Fibroblast of upper back skin (primary cell): ENCODE data around the gene MCTP1.

Experiments
- DNase-seq: peaks from one replicate; pipeline ENCODE4 v3.0.0-alpha.2; 2013

MCTP1 gene

GRCh38 chr5:94747371-94747770, 537.5 kb downstream of the MCTP1 start:
- DNase-seq, result no peak

- DNase-seq, result peak; percentile 23
Measured at GRCh38 chr5:94746731-94747124, 538.2 kb downstream of the MCTP1 start.

DNA sequence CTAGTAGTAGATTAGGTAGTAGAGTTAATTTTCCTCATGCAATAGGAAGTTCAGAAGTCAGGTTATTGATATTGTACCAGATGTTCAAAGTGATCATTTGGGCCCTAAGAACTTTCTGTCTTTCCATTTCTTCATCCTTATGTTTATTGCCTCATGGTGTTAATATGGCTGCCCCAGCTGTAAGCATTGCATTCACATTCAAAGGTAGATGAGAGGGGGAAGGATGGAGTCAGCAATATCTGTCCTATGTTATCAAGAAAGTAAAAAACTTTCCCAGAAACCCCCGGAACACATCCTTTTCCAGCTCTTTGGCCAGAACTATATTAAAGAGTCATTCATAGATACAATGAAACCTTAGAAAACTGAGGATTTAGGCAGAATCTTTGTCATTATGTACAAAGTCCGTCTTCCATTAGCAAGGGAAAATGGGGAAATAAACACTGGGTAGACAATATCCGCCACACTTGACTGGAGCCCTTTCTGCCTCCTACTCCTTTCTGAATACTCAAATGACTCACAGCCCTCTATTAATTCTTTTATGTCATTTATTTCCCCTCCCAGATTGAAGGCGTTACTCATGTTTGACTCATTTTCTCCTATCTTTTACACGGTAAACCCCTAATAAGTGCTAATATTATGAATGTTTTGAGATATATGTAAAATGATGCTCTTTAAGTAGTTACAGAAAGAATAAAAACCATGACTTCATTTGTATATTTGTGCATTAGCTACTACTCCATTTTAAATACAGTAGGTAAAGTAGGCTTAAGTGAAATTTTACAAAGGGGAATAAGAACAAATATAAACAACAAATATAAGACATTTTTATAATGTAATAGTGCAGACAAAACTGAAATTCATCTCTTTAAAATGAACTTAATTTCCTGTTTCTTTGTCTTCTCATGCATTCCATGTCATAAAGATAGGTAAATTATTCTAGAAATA, 538.8 kb downstream of the MCTP1 start:
- no peak for DNase-seq

GRCh38 chr5:94744906-94745305, 540.0 kb downstream of the MCTP1 start:
- DNase-seq, result no peak

DNA sequence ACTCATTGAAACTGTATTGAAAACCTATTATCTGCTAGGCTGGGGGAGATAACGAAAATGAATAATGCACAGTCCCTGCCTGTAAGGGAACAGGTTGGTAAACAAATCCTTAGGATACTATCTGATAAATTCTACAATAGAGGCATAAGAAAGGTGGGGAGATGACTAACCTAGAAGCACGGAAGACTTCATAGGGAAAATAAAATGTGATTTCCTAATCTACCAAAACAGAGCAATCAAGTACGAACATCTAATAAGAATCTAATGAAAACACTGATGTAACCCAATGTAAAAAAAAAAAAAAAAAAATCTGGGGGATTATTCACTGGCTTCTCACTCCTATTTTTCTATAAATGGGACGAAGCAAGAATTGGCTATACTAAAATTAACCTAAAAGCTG, 542.0 kb downstream of the MCTP1 start:
- no peak for DNase-seq

DNA sequence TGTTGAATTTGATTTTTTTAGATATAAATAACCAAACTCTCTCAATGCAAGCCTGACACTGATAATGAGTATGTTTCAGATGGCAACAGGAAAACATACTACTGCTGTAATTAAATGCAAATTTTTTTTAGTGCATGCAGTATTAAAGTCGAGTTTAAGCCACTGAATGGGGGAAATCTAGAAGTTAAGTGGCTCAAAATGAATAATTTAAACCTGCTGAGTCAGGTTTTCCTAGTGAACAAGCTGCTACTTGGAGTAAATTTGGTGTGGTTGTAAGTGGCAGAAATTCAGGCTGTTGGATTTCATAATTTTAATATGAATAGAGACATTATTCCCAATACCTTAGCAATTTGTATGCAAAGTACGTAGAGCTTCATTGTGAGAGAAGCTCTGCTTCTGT, 544.6 kb downstream of the MCTP1 start:
- DNase-seq, result no peak

- DNase-seq, result no peak
Measured at GRCh38 chr5:94736498-94736897, 548.4 kb downstream of the MCTP1 start.

- no peak for DNase-seq
Measured at GRCh38 chr5:94731471-94731870, 553.4 kb downstream of the MCTP1 start.

DNA sequence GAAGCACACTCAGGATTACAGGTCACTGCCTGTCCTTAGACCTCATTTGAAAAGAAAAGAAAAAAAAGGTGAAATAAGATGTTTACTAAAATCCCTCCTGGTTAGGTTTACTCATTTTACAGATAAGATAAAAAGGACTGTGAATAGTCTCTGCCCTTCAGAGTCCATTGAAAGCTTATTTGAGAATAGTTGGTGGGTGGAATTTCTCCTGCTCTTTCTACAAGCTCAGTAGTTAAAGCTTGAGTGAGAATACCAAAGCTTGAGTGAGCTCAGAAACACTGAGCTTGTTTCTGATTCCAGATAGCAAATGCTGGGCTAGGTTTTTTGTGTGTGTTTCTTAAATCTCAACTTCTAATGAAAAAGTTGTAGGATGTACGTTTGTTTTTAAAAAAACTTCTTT, 559.8 kb downstream of the MCTP1 start:
- DNase-seq, result no peak

- no peak for DNase-seq
Measured at GRCh38 chr5:94715768-94716167, 569.1 kb downstream of the MCTP1 start.

DNA sequence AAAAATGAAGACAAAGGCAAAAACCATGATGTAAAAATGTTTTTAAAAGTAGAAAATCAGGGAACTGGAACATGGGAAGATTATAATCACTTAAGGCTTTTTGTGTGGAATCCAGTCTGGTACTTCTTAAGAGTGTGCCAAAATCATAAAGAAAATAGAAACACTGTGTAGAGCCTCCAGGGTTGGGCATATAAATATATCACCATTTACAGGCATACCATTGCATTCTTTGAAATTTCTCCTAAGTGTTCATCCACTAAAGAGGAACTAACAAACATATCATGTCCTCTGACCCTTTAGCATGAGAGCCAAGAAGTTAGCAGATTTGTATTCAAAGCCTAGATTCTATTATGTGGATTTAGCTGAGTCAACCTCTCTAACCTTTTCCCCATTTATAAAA, 573.1 kb downstream of the MCTP1 start:
- DNase-seq, result no peak

- DNase-seq, result no peak
Measured at GRCh38 chr5:94709277-94709676, 575.6 kb downstream of the MCTP1 start.

GRCh38 chr5:94707359-94707758, 577.5 kb downstream of the MCTP1 start:
- DNase-seq, result no peak

- no peak for DNase-seq
Measured at GRCh38 chr5:94705427-94705826, 579.5 kb downstream of the MCTP1 start.

GRCh38 chr5:94702729-94703128, 582.2 kb downstream of the MCTP1 start:
- no peak for DNase-seq

GRCh38 chr5:94700592-94700991, 584.3 kb downstream of the MCTP1 start:
- DNase-seq, result no peak

- no peak for DNase-seq
Measured at GRCh38 chr5:94699562-94699961, 585.3 kb downstream of the MCTP1 start.

DNA sequence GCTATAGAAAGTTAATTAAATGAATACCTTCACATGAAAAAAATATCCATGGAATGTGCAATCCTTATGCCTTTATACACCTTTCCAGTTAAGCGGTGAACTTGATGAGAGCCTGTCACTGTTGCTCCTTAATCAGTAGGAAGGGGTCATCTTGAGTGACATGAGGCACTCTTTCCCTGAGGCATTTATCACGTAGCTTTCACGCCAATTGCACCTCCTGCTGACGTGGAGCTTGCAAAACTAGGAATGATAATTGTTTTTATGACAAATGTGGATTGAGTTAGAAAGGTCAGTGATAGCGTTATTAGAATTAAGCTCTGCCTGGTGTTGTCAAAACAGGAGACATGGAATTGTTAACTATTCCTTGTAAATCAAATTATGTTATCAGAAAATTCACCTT, 586.7 kb downstream of the MCTP1 start:
- DNase-seq, result no peak

GRCh38 chr5:94694671-94695070, 590.2 kb downstream of the MCTP1 start:
- DNase-seq, result no peak

- no peak for DNase-seq
Measured at GRCh38 chr5:94693845-94694370, 591.0 kb downstream of the MCTP1 start.

DNA sequence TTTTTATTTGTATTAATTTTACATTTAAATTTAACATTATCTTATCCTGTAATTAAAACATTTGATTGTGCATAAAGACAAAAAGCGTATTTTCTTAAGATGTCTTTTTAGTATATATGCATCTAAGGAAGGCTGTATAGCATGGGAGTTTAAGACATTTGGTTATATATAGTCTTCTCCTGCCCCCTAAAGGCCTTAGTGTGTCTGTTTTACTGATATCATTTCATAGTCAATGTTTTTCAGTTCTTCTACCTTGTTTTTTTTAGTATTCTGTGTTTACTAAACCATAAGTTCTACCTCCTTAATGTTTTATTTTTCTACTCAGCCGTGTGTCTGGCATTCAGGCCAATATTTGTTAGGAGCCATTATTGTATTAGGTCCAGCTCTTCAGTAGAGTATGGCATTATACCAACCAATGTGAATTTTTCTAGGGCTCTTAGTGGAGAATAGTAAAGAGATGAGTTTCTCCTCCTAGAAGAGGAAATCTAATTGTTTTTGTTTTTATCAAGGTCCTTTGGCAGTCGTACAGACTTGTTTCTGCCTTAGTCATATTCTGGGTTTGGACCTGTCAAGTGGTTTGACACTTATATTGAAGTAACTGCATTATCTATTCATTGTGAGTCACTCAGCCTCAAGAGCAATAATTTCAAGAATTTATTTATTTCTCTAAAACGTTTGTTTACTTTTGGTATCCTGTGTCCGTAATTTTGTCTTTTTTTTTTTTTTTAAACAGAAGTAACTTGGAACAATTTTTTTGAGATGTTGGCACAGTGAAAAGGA, 591.7 kb downstream of the MCTP1 start:
- DNase-seq, result peak; percentile 63

DNA sequence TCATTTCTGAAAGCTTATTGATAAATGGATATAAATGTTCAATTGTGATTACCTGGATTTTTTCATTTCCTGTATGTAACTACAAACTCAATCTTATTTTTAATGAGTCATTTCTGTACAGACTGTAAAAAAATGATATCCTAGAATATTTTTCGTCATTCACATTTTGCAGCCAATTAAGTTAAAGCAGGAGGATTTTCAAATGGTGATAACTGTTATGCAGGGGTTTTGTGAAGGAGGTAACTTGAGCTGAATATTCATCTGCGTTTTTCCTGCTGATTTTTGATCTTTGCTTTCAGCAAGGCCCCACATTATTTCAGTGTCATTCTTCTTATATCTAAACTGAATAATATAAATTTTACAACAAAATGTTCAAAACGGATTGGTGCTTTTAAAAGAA, 592.3 kb downstream of the MCTP1 start:
- DNase-seq, result no peak

GRCh38 chr5:94691949-94692348, 592.9 kb downstream of the MCTP1 start:
- peak; percentile 35 for DNase-seq

DNA sequence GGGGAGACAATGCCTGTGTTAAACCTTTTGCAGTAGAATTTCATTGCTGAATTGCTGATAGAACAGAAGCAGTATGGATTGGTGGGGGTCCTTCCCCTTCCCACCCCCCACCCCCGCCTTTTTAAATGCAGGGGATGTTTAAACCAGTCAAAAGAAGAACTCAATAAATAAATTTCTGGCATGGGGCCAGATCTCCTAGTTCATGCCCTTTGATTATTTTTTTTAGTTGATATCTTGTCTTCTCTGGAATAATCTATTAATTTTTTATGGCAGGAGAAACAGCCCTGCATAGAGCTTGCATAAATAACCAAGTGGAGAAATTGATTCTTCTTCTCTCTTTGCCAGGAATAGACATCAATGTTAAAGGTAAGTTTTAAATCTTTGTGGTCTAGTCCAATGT, 593.6 kb downstream of the MCTP1 start:
- no peak for DNase-seq
